Uterus (tissue), 2 donors: ENCODE data around the gene NOLC1.

Experiments
- POLR2A ChIP-seq, 2 donors: fragments of 450-650 bp; IDR thresholded peaks; one replicate each; pipeline ENCODE4 v1.6.1; 2016; ENCODE audit warnings: antibody characterized with exemption in 2 of 2, mild to moderate bottlenecking in 1 of 2, moderate library complexity in 1 of 2
- TF ChIP-seq, protein P1 (sequence below), 4 experiments: fragments of 200-600 bp in 2 of 4; fragments of 450-650 bp in 2 of 4; sonication (generic) in 2 of 4; IDR thresholded peaks; one replicate each; pipeline ENCODE4 v1.5.1; 2016 to 2019; ENCODE audit warnings: antibody characterized with exemption in 4 of 4, mild to moderate bottlenecking in 2 of 4, moderate library complexity in 1 of 4

DNA sequence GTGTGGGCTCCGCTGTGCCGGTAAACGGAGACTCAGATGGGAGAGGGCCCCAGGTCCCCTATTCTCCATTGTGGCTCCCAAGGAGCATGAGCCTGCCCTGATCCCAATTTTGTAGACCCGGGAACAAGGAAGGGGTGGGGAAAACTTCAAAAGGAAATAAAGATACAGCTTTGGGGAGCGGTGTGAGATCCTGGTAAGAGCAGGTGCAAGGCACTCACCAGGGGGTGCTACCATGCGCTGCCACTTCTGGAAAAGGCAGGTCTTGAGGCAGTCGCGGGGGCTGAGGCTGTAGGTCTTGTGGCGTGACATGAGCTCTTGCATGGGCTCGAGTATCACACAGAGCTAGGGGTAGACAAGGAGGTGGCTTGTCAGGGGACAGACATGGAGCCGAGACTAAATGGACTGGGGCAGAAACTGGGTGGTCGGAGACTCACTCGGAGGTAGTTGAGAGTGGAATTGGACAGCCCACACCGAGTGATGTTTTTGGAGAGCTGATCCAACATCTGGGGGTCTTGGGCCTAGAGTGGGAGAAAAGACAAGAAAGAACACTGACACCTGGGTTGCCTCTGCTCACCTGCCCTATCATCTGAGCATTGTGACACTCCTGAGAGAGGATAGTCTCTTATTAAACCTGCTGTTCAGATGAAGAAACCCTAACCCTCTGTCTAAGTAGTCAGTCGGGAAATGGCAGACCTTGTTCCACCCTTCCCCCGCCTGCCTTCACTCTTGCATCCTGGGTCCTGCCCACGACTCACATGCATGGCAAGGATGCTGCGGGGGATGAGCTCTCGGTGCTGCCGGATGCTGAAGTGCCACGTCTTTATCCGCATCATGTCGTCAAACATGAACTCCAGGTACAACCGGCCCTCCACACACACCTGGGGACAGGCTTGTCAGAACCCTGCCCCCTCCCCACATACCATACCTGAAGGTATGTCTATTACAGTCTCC lies 42.7 kb upstream of the NOLC1 start:
- TF ChIP-seq, protein P1, sequence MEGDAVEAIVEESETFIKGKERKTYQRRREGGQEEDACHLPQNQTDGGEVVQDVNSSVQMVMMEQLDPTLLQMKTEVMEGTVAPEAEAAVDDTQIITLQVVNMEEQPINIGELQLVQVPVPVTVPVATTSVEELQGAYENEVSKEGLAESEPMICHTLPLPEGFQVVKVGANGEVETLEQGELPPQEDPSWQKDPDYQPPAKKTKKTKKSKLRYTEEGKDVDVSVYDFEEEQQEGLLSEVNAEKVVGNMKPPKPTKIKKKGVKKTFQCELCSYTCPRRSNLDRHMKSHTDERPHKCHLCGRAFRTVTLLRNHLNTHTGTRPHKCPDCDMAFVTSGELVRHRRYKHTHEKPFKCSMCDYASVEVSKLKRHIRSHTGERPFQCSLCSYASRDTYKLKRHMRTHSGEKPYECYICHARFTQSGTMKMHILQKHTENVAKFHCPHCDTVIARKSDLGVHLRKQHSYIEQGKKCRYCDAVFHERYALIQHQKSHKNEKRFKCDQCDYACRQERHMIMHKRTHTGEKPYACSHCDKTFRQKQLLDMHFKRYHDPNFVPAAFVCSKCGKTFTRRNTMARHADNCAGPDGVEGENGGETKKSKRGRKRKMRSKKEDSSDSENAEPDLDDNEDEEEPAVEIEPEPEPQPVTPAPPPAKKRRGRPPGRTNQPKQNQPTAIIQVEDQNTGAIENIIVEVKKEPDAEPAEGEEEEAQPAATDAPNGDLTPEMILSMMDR (IDR thresholded peaks at IDR 0.05) = no peak
- TF ChIP-seq POLR2A (IDR thresholded peaks at IDR 0.05) = no peak
